Glomerular endothelial cell (primary cell): ENCODE data around the gene PAX8. TPM values are rescaled to one million over a fixed set of nuclear protein-coding genes. Genes with fewer than 3 reads are reported as not detected.
"Not testable (repeated sequence)": the region's sequence is repeated elsewhere in the genome, so short reads cannot be mapped to it uniquely, and the experiment has no call there.

Source experiments
- DNase-seq: peaks from one replicate; pipeline ENCODE4 v3.0.0-alpha.2; 2011; ENCODE audit warnings: low read depth, low spot score; ENCODE audit errors: extremely low read depth
- total RNA-seq: library from RNA; depleted of rRNA; stranded (reverse); fragments of >200 nt; gene quantifications from 2 replicates; pipeline ENCODE4 v1.2.3, GENCODE V29; 2015

Gene PAX8
- 21.9 and 30.2 TPM in 2 replicates for total RNA-seq

GRCh38 chr2:113278742-113279139, at the start of gene PAX8:
PAX8 (minus strand) TSS chr2:113278921; CDS start chr2:113278394, 527 bp downstream.
- no peak for DNase-seq

- no peak for DNase-seq
Observed at GRCh38 chr2:113328043-113328442, 49.3 kb upstream of the PAX8 start.

GRCh38 chr2:113325161-113325731, 46.5 kb upstream of the PAX8 start:
- not testable (repeated sequence) for DNase-seq

GRCh38 chr2:113324684-113325160, 46.0 kb upstream of the PAX8 start:
- no peak for DNase-seq

- not testable (repeated sequence) for DNase-seq
Observed at GRCh38 chr2:113323129-113323528, 44.4 kb upstream of the PAX8 start.

GRCh38 chr2:113320106-113320505, 41.4 kb upstream of the PAX8 start:
- DNase-seq: not testable (repeated sequence)

- DNase-seq: not testable (repeated sequence)
Observed at GRCh38 chr2:113318941-113319340, 40.2 kb upstream of the PAX8 start.

GRCh38 chr2:113316085-113316484, 37.4 kb upstream of the PAX8 start:
- no peak for DNase-seq

- not testable (repeated sequence) for DNase-seq
Observed at GRCh38 chr2:113314663-113315062, 35.9 kb upstream of the PAX8 start.

- DNase-seq: not testable (repeated sequence)
Observed at GRCh38 chr2:113314176-113314575, 35.5 kb upstream of the PAX8 start.

- not testable (repeated sequence) for DNase-seq
Observed at GRCh38 chr2:113311781-113312180, 33.1 kb upstream of the PAX8 start.

- not testable (repeated sequence) for DNase-seq
Observed at GRCh38 chr2:113311191-113311590, 32.5 kb upstream of the PAX8 start.

- no peak for DNase-seq
Observed at GRCh38 chr2:113309655-113310387, 31.1 kb upstream of the PAX8 start.

- DNase-seq: not testable (repeated sequence)
Observed at GRCh38 chr2:113308784-113309183, 30.1 kb upstream of the PAX8 start.

GRCh38 chr2:113306207-113306606, 27.5 kb upstream of the PAX8 start:
- DNase-seq: not testable (repeated sequence)

GRCh38 chr2:113305749-113306148, 27.0 kb upstream of the PAX8 start:
- not testable (repeated sequence) for DNase-seq

GRCh38 chr2:113305146-113305545, 26.4 kb upstream of the PAX8 start:
- DNase-seq: no peak

GRCh38 chr2:113304702-113305101, 26.0 kb upstream of the PAX8 start:
- DNase-seq: no peak

- DNase-seq: not testable (repeated sequence)
Observed at GRCh38 chr2:113302216-113302980, 23.7 kb upstream of the PAX8 start.

- DNase-seq: no peak
Observed at GRCh38 chr2:113300281-113300680, 21.6 kb upstream of the PAX8 start.

GRCh38 chr2:113298176-113298575, 19.5 kb upstream of the PAX8 start:
- no peak for DNase-seq
